ENCODE measurements around the gene PHYHD1. TPM values are rescaled to one million over a fixed set of nuclear protein-coding genes. Genes with fewer than 3 reads are reported as not detected.

Gene PHYHD1
- total RNA-seq, 1 experiment from 2014 or later = 17.3 TPM

GRCh38 chr9:128901379-128901778 is 19.4 kb upstream of the PHYHD1 start:
- DNase-seq (ENCODE audit: low read depth) = no peak

- DNase-seq (ENCODE audit: low read depth) = no peak
Observed at GRCh38 chr9:128901822-128902221, 19.0 kb upstream of the PHYHD1 start.

- peak; percentile 34 for DNase-seq (ENCODE audit: low read depth)
Observed at GRCh38 chr9:128902351-128903078, 18.3 kb upstream of the PHYHD1 start.

- no peak for DNase-seq (ENCODE audit: low read depth)
Observed at GRCh38 chr9:128903079-128903461, 17.7 kb upstream of the PHYHD1 start.

DNA sequence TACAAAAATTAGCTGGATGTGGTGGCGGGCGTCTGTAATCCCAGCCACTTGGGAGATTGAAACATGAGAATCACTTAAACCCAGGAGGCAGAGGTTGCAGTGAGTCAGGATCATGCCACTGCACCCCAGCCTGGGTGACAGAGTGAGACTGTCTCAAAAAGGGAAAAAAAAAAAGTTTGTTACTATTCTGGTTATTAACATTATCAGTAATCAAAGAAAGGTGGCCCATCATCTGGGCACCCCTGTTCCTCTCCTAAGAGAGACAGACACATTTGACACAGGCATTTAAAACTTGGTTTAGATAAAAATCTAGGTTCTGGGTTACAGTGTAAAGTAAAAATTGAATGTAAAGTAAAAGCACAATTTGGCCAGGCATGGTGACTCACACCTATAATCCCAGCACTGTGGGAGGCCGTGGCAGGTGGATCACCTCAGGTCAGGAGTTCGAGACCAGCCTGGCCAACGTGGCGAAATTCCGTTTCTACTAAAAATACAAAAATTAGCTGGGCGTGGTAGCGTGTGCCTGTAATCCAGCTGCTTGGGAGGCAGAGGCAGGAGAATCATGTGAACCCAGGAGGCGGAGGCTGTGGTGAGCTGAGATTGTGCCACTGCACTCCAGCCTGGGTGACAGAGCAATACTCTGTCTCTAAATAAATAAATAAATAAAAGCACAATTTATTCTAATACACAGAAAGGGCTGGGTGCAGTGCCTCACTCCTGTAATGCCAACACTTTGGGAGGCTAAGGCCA is 16.7 kb upstream of the PHYHD1 start:
- DNase-seq (ENCODE audit: low read depth) = peak; percentile 55

GRCh38 chr9:128905964-128906363 is 14.8 kb upstream of the PHYHD1 start:
- DNase-seq (ENCODE audit: low read depth) = no peak

DNA sequence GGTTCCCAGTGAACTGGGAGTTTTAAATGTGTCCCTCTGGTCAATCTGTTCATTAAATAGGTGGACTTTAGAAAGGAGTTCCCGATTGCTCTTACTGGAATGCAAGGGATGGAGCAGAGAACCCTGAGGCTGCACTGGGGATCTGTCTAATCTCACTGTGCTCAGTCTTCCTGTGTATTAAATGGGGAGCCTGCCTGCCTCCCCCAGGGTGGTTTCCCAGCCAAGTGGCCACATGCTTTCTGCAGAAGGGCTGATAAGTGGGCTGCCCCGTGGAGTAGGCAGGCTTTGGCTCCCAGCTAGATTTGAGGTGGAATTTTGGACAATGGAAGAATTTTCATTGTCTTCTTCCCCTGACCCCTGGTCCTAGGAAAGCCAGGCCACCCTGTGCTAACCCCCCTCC is 14.0 kb upstream of the PHYHD1 start:
- no peak for DNase-seq (ENCODE audit: low read depth)

DNA sequence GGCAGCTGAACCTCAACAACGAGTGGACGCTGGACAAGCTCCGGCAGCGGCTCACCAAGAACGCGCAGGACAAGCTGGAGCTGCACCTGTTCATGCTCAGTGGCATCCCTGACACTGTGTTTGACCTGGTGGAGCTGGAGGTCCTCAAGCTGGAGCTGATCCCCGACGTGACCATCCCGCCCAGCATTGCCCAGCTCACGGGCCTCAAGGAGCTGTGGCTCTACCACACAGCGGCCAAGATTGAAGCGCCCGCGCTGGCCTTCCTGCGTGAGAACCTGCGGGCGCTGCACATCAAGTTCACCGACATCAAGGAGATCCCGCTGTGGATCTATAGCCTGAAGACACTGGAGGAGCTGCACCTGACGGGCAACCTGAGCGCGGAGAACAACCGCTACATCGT is 12.4 kb upstream of the PHYHD1 start:
- no peak for DNase-seq (ENCODE audit: low read depth)

GRCh38 chr9:128909859-128910258 is 10.9 kb upstream of the PHYHD1 start:
- DNase-seq (ENCODE audit: low read depth) = no peak

DNA sequence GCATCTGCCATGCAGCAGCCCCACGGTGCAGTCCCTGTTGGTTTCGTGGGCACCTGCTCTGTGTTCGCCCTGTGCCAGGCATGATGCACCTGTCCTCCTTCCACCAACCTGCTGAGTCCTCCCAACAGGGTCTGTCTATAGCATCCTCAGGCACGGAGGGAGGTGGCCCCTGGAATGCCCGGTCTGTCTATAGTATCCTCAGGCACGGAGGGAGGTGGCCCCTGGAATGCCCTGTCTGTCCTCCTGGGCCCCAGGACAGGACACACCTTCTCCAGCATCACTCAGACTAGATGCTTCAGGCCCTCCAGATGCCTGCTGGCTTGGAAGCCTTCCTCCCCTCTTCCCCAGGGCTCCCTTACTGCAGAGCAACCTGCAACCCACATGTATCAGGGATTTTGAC is 9.9 kb upstream of the PHYHD1 start:
- DNase-seq (ENCODE audit: low read depth) = no peak

GRCh38 chr9:128911529-128912035 is 9.2 kb upstream of the PHYHD1 start:
- DNase-seq (ENCODE audit: low read depth) = peak; percentile 69

GRCh38 chr9:128912270-128912853 is 8.4 kb upstream of the PHYHD1 start:
- DNase-seq (ENCODE audit: low read depth) = peak; percentile 80

GRCh38 chr9:128913048-128913900 is 7.5 kb upstream of the PHYHD1 start:
- no peak for DNase-seq (ENCODE audit: low read depth)

DNA sequence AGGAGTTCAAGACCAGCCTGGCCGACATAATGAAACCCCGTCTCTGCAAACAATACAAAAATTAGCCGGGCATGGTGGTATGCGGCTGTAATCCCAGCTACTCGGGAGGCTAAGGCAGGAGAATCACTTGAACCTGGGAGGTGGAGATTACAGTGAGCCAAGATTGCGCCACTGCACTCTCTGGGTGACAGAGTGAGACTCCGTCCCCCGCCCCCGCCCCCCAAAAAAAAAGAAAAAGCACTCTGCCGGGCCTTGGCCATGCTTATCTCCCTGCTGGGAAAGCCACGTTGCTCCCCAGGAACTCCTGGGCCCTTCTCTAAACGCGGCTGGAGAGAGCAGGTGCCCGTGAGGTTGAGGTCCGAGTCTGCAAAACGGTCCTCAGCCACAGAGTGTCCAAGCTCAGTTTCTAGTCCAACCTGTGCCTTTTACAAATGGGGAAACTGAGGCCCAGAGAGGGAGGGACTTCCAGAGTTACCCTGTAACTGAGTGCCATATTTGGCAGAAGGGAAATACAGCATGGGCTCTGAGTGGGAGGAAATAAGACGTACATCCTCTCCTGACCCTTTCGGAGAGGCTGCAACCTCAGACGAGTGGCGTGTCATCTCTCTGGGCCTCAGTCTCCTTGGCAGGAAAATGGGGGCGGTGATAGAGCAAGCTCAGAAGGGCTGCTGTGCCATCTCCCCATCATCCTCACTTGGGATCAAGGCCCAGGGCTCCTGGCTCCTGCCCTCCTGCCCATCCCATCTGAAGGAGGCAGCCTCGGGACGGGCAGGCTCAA is 6.6 kb upstream of the PHYHD1 start:
- DNase-seq (ENCODE audit: low read depth) = no peak

DNA sequence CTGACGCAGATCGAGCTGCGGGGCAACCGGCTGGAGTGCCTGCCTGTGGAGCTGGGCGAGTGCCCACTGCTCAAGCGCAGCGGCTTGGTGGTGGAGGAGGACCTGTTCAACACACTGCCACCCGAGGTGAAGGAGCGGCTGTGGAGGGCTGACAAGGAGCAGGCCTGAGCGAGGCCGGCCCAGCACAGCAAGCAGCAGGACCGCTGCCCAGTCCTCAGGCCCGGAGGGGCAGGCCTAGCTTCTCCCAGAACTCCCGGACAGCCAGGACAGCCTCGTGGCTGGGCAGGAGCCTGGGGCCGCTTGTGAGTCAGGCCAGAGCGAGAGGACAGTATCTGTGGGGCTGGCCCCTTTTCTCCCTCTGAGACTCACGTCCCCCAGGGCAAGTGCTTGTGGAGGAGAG is 4.6 kb upstream of the PHYHD1 start:
- no peak for DNase-seq (ENCODE audit: low read depth)

DNA sequence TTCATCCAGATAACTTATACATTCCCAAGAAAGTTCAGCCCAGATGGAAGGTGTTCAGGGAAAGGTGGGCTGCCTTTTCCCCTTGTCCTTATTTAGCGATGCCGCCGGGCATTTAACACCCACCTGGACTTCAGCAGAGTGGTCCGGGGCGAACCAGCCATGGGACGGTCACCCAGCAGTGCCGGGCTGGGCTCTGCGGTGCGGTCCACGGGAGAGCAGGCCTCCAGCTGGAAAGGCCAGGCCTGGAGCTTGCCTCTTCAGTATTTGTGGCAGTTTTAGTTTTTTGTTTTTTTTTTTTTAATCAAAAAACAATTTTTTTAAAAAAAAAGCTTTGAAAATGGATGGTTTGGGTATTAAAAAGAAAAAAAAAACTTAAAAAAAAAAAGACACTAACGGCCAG is 4.0 kb upstream of the PHYHD1 start:
- DNase-seq (ENCODE audit: low read depth) = no peak

- DNase-seq (ENCODE audit: low read depth) = peak; percentile 71
Observed at GRCh38 chr9:128917151-128917849, 3.5 kb upstream of the PHYHD1 start.

DNA sequence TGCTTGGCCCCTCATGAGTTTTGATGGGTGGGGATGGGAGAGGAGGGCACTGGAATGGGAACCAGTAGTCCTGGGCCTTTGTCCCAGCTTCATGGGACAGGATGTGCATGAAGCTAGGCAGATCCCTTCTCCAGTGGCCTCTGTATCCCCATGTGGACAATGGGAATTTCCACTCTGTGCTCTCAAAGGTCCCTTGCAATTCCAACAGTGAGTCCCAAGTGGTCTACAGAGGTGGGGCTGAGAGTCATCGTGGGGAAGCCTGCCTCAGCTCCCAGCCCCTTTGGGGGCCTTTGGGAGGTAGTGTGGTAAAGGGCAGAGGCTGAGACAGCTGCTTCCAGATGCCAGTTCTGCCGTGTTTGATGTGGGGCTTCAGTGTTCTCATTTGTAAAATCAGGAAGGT is 1.9 kb upstream of the PHYHD1 start:
- DNase-seq (ENCODE audit: low read depth) = no peak

- no peak for DNase-seq (ENCODE audit: low read depth)
Observed at GRCh38 chr9:128919402-128920089, 1.2 kb upstream of the PHYHD1 start.
